GM19328 (cell line): ENCODE data around the gene TMEM11.

Experiments
- ATAC-seq: cut with Tn5 transposase; IDR thresholded peaks from one replicate; pipeline ENCODE4 v1.9.1; 2021; ENCODE audit warnings: mild to moderate bottlenecking, moderate library complexity; ENCODE audit not compliant: unreplicated experiment

Gene TMEM11

GRCh38 chr17:21214015-21214776 lies at the start of gene TMEM11:
Gene TMEM11 (minus strand): TSS chr17:21214161. CDS start chr17:21214152, 9 bp downstream.
- ATAC-seq: peak; percentile 79

GRCh38 chr17:21263376-21263775 lies 49.4 kb upstream of the TMEM11 start:
- no peak for ATAC-seq

GRCh38 chr17:21262259-21262993 lies 48.5 kb upstream of the TMEM11 start:
- no peak for ATAC-seq

GRCh38 chr17:21258593-21258992 lies 44.6 kb upstream of the TMEM11 start:
- ATAC-seq: no peak

- no peak for ATAC-seq
Observed at GRCh38 chr17:21253646-21254441, 39.9 kb upstream of the TMEM11 start.

GRCh38 chr17:21252796-21253645 lies 39.1 kb upstream of the TMEM11 start, which contains the start of gene NATD1:
Gene NATD1 (minus strand): TSS chr17:21253410. CDS start chr17:21253264, 146 bp downstream.
- peak; percentile 59 for ATAC-seq

GRCh38 chr17:21252289-21252795 lies 38.4 kb upstream of the TMEM11 start:
- no peak for ATAC-seq

GRCh38 chr17:21251337-21252010 lies 37.5 kb upstream of the TMEM11 start:
- no peak for ATAC-seq

GRCh38 chr17:21250854-21251253 lies 36.9 kb upstream of the TMEM11 start:
- no peak for ATAC-seq

- ATAC-seq: no peak
Observed at GRCh38 chr17:21249920-21250703, 36.2 kb upstream of the TMEM11 start.

- ATAC-seq: no peak
Observed at GRCh38 chr17:21249086-21249795, 35.3 kb upstream of the TMEM11 start.

GRCh38 chr17:21248500-21248899 lies 34.5 kb upstream of the TMEM11 start:
- no peak for ATAC-seq

- ATAC-seq: no peak
Observed at GRCh38 chr17:21247552-21248258, 33.7 kb upstream of the TMEM11 start.

- ATAC-seq: no peak
Observed at GRCh38 chr17:21246698-21247097, 32.7 kb upstream of the TMEM11 start.

GRCh38 chr17:21245639-21246084 lies 31.7 kb upstream of the TMEM11 start:
- ATAC-seq: no peak

- no peak for ATAC-seq
Observed at GRCh38 chr17:21243516-21244303, 29.7 kb upstream of the TMEM11 start.
